OCI-LY1 (cell line): ENCODE data around the gene C2orf49.

Experiments used
- CTCF ChIP-seq: fragments of 200-600 bp; sonication (generic), shearing (Covaris generic); IDR thresholded peaks from 2 replicates; pipeline ENCODE4 v1.5.1; 2017; ENCODE audit warnings: mild to moderate bottlenecking, antibody characterized with exemption, low read length, moderate library complexity, mixed read lengths
- EZH2 ChIP-seq: fragments of 200-600 bp; sonication (generic), shearing (Covaris generic); IDR thresholded peaks from 2 replicates; pipeline ENCODE4 v1.8.0; 2017; ENCODE audit warnings: borderline replicate concordance, mixed run types, mild to moderate bottlenecking, antibody characterized with exemption, low read length, moderate library complexity, mixed read lengths

GRCh38 chr2:105308382-105309146, 28.8 kb upstream of the C2orf49 start:
- TF ChIP-seq EZH2 (no peak), CTCF (no peak)
